PFSK-1 (cell line): ENCODE measurements around the gene CDK16.

Source experiments
- POLR2AphosphoS5 ChIP-seq: IDR thresholded peaks from 2 replicates; pipeline ENCODE4 v1.6.1; 2012; ENCODE audit warnings: low read depth, mild to moderate bottlenecking, control low read depth, low read length, moderate library complexity
- TAF1 ChIP-seq: IDR thresholded peaks from 2 replicates; pipeline ENCODE4 v1.6.1; 2012; ENCODE audit warnings: low read length, control low read depth, borderline replicate concordance; ENCODE audit not compliant: insufficient read depth
- TF ChIP-seq, protein P1 (sequence below), 2 experiments: IDR thresholded peaks; 2 replicates each; pipeline versions ENCODE4 v1.6.1 to v1.8.0; 2011 to 2012; ENCODE audit warnings: low read depth in 2 of 2, low read length in 2 of 2, control low read depth in 1 of 2, inconsistent platforms in 1 of 2, mild to moderate bottlenecking in 1 of 2, moderate library complexity in 1 of 2; ENCODE audit not compliant: insufficient read depth in 1 of 2

GRCh38 chrX:47174846-47175587, 43.5 kb upstream of the CDK16 start:
- TF ChIP-seq POLR2AphosphoS5 (no peak), TAF1 (no peak)
- TF ChIP-seq, protein P1, sequence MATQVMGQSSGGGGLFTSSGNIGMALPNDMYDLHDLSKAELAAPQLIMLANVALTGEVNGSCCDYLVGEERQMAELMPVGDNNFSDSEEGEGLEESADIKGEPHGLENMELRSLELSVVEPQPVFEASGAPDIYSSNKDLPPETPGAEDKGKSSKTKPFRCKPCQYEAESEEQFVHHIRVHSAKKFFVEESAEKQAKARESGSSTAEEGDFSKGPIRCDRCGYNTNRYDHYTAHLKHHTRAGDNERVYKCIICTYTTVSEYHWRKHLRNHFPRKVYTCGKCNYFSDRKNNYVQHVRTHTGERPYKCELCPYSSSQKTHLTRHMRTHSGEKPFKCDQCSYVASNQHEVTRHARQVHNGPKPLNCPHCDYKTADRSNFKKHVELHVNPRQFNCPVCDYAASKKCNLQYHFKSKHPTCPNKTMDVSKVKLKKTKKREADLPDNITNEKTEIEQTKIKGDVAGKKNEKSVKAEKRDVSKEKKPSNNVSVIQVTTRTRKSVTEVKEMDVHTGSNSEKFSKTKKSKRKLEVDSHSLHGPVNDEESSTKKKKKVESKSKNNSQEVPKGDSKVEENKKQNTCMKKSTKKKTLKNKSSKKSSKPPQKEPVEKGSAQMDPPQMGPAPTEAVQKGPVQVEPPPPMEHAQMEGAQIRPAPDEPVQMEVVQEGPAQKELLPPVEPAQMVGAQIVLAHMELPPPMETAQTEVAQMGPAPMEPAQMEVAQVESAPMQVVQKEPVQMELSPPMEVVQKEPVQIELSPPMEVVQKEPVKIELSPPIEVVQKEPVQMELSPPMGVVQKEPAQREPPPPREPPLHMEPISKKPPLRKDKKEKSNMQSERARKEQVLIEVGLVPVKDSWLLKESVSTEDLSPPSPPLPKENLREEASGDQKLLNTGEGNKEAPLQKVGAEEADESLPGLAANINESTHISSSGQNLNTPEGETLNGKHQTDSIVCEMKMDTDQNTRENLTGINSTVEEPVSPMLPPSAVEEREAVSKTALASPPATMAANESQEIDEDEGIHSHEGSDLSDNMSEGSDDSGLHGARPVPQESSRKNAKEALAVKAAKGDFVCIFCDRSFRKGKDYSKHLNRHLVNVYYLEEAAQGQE (IDR thresholded peaks at IDR 0.05; ENCODE audit: insufficient read depth in 1 of 2, low read depth in 2 of 2, low read length in 2 of 2), result no peak
